ENCODE measurements around the gene NOP9. TPM values are rescaled to one million over a fixed set of nuclear protein-coding genes. Genes with fewer than 3 reads are reported as not detected.
A peak's percentile ranks its signal among the peaks of the same experiment; 100 is the strongest.

The NOP9 gene
- total RNA-seq, 1 experiment from 2014 or later, result 29.8 TPM

GRCh38 chr14:24269910-24270536, 29.6 kb upstream of the NOP9 start:
- ChIA-PET POLR2A (interaction anchor here (0.6 to 9.5 kb wide), 14 partner anchors 9 to 80 kb away, joined by 3 to 146 read pairs (median 10); partner anchors contain the start of genes CHMP4A, DHRS1, LTB4R2 and NOP9), CTCF (interaction anchor here (0.6 to 32.3 kb wide), 16 partner anchors 8 to 712 kb away, joined by 3 to 457 read pairs (median 4); partner anchors contain the start of genes CIDEB, DHRS1, LTB4R and LTB4R2)
- H3K4me3 Mint-ChIP-seq (ENCODE audit: unreplicated experiment), result peak overlapping the region; percentile 89
- peaks cover 24% of the 10 kb centered on the region for H3K36me3 Mint-ChIP-seq (ENCODE audit: insufficient read depth, unreplicated experiment)
- intact Hi-C loops (cut with micrococcal nuclease), result no loop called here
- H3K9me3 Mint-ChIP-seq (ENCODE audit: unreplicated experiment), result no peaks in the 10 kb centered on the region
- TF ChIP-seq CTCF (IDR thresholded peaks at IDR 0.05; ENCODE audit: unreplicated experiment), result no peak
- peaks cover 44% of the 10 kb centered on the region for H3K4me1 Mint-ChIP-seq (ENCODE audit: insufficient read depth, unreplicated experiment)
- TSS peak; percentile 39 for BruUV-seq (replicated peaks)
- no peak overlapping the region for H3K27ac Mint-ChIP-seq (ENCODE audit: low read depth, unreplicated experiment)
- no peak for DNase-seq (ENCODE audit: unreplicated experiment)
- H3K27me3 Mint-ChIP-seq (ENCODE audit: insufficient read depth, unreplicated experiment), result no peaks in the 10 kb centered on the region

GRCh38 chr14:24270537-24271133, 29.0 kb upstream of the NOP9 start:
- no TSS peak for BruUV-seq (replicated peaks)
- intact Hi-C loops (cut with micrococcal nuclease), result loop anchor here (1.0 kb wide), 2 partner anchors 27 to 28 kb away; partner anchors contain the start of gene TINF2
- Mint-ChIP-seq H3K36me3 (ENCODE audit: insufficient read depth, unreplicated experiment) (peaks cover 24% of the 10 kb centered on the region), H3K27ac (ENCODE audit: low read depth, unreplicated experiment) (peak overlapping the region; percentile 16), H3K4me3 (ENCODE audit: unreplicated experiment) (peak overlapping the region; percentile 89), H3K4me1 (ENCODE audit: insufficient read depth, unreplicated experiment) (peaks cover 43% of the 10 kb centered on the region), H3K9me3 (ENCODE audit: unreplicated experiment) (no peaks in the 10 kb centered on the region), H3K27me3 (ENCODE audit: insufficient read depth, unreplicated experiment) (no peaks in the 10 kb centered on the region)
- peak; percentile 31 for DNase-seq (ENCODE audit: unreplicated experiment)
- ChIA-PET POLR2A (interaction anchor here (0.6 to 9.5 kb wide), 18 partner anchors 9 to 156 kb away, joined by 3 to 146 read pairs (median 10); partner anchors contain the start of genes CHMP4A, DCAF11, DHRS1 and LTB4R2), CTCF (interaction anchor here (0.6 to 32.3 kb wide), 15 partner anchors 9 to 713 kb away, joined by 3 to 457 read pairs (median 4); partner anchors contain the start of genes CIDEB, DHRS1, LTB4R and LTB4R2)
- no peak for TF ChIP-seq CTCF (IDR thresholded peaks at IDR 0.05; ENCODE audit: unreplicated experiment)

- ChIA-PET CTCF (interaction anchor here (0.6 to 32.3 kb wide), 15 partner anchors 8 to 77 kb away, joined by 3 to 457 read pairs (median 4); partner anchors contain the start of genes CIDEB, DHRS1, LTB4R2 and NOP9), POLR2A (interaction anchor here (0.7 to 9.5 kb wide), 24 partner anchors 10 to 160 kb away, joined by 3 to 146 read pairs (median 6); partner anchors contain the start of genes CHMP4A, CIDEB, DCAF11 and DHRS1)
- H3K4me1 Mint-ChIP-seq (ENCODE audit: insufficient read depth, unreplicated experiment), result peaks cover 43% of the 10 kb centered on the region
- intact Hi-C loops (cut with micrococcal nuclease), result loop anchor here (1.0 kb wide), 2 partner anchors 26 to 29 kb away; partner anchors contain the start of gene TINF2
- peak within 1 kb of the TSS; percentile 89 for H3K4me3 Mint-ChIP-seq (ENCODE audit: unreplicated experiment)
- DNase-seq (ENCODE audit: unreplicated experiment), result peak; percentile 88
- BruUV-seq (replicated peaks), result no TSS peak
- H3K9me3 Mint-ChIP-seq (ENCODE audit: unreplicated experiment), result no peaks in the 10 kb centered on the region
- peaks cover 19% of the 10 kb centered on the region for H3K36me3 Mint-ChIP-seq (ENCODE audit: insufficient read depth, unreplicated experiment)
- H3K27me3 Mint-ChIP-seq (ENCODE audit: insufficient read depth, unreplicated experiment), result no peaks in the 10 kb centered on the region
- H3K27ac Mint-ChIP-seq (ENCODE audit: low read depth, unreplicated experiment), result peak within 1 kb of the TSS; percentile 16
- TF ChIP-seq CTCF (IDR thresholded peaks at IDR 0.05; ENCODE audit: unreplicated experiment), result peak; percentile 67
Measured at GRCh38 chr14:24271134-24271833, 28.4 kb upstream of the NOP9 start, which contains the start of gene RABGGTA. Gene RABGGTA, minus strand, starts transcription at chr14:24271597. Its CDS starts 482 bp downstream, at chr14:24271115.
